ENCODE results near the gene TPRN.

The TPRN gene

DNA sequence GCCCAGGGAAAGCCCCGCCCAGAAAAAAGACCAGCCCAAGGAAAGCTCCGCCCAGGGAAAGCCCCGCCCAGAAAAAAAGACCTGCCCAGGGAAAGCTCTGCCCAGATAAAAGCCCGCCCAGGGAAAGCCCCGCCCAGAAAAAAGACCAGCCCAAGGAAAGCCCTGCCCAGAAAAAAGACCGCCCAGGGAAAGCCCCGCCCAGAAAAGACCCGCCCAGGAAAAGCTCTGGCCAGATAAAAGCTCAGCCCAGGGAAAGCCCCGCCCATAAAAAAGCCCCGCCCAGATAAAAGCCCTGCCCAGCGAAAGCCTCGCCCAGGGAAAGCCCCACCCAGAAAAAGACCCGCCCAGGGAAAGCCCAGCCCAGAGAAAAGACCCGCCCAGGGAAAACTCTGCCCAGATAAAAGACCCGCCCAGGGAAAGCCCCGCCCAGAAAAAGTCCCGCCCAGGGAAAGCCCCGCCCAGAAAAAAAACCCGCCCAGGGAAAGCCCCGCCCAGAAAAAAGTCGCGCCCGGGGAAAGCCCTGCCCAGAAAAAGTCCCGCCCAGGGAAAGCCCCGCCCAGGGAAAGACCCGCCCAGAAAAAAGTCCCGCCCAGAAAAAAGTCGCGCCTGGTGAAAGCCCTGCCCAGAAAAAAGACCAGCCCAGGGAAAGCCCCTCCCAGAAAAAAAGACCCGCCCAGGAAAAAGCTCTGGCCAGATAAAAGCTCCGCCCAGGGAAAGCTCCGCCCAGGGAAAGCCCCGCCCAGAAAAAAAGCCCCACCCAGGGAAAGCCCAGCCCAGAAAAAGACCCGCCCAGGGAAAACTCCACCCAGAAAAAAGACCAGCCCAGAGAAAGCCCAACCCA lies 49.7 kb downstream of the TPRN start:
- TF ChIP-seq, protein P1, sequence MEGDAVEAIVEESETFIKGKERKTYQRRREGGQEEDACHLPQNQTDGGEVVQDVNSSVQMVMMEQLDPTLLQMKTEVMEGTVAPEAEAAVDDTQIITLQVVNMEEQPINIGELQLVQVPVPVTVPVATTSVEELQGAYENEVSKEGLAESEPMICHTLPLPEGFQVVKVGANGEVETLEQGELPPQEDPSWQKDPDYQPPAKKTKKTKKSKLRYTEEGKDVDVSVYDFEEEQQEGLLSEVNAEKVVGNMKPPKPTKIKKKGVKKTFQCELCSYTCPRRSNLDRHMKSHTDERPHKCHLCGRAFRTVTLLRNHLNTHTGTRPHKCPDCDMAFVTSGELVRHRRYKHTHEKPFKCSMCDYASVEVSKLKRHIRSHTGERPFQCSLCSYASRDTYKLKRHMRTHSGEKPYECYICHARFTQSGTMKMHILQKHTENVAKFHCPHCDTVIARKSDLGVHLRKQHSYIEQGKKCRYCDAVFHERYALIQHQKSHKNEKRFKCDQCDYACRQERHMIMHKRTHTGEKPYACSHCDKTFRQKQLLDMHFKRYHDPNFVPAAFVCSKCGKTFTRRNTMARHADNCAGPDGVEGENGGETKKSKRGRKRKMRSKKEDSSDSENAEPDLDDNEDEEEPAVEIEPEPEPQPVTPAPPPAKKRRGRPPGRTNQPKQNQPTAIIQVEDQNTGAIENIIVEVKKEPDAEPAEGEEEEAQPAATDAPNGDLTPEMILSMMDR (IDR thresholded peaks at IDR 0.05; ENCODE audit: low read depth, low read length): no peak
- H3K4me3 ChIP-seq (ENCODE audit: low read depth, low read length): no peak overlapping the region

DNA sequence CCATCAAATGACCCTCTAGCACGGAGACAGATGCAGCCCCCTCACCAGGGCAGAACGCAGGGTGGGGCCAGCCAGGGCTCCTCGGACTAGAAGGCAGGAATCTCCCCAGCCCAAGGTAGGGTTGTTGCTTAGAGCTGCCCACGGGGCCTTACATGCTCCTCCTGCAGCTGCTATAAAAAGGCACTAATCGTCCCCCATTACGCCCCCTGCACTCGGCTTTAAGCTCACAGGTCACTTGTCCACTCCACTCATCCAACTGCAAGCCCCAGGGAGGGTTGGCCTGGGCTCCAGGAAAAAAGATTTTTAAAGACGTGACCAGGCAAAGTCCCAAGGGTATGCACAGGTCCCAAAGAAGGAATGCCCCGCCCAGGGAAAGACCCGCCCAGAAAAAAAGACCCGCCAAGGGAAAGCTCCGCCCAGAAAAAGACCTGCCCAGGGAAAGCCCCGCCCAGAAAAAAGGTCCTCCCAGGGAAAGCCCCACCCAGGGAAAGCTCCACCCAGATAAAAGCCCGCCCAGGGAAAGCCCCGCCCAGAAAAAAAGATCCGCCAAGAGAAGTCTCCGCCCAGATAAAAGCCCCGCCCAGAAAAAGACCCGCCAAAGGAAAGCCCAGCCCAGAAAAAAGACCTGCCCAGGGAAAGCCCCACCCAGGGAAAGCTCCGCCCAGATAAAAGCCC lies 50.5 kb downstream of the TPRN start:
- TF ChIP-seq, protein P1 (IDR thresholded peaks at IDR 0.05; ENCODE audit: low read depth, low read length): no peak
- H3K4me3 ChIP-seq (ENCODE audit: low read depth, low read length): no peak overlapping the region

DNA sequence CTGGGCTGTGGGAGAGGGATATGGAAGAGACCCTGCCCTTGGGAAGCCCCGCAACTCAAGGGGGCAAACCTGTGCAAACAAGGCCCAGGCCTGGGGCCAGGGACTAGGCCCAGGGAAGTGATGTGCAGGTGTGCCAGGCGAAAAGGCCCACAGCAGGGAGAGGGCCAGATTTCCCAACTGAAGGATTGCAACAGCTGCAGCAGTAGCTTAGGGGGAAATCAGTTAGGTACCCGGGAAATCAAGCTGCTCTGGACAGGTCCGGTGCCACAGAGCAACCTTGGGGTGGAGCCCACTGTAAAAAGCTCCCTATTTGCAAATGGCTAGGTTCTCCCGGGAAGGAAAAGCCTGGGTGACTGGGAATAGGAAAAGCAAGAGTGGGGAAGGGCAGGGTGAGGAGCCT lies 51.2 kb downstream of the TPRN start:
- TF ChIP-seq, protein P1 (IDR thresholded peaks at IDR 0.05; ENCODE audit: low read depth, low read length): no peak
- H3K4me3 ChIP-seq (ENCODE audit: low read depth, low read length): no peak overlapping the region

DNA sequence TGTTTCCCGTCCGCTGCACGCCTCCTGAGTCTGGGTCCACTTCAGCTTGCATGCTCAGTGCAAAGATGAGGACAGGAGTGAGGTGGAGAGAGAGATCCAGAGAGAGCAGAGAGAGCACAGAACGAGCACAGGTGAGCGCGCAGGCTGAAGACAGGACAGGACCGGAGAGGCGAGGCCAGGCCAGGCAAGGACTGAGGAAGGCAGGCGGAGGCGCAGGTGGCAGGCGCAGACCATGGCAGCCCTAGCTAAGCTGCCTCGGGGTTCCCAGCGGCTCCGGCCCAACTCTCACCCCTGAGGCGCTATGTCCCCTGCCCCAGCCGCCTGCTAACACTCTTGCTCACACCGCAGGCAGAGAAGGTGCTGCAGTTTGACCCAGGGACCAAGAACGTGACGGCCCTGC lies 51.9 kb downstream of the TPRN start:
- TF ChIP-seq, protein P1 (IDR thresholded peaks at IDR 0.05; ENCODE audit: low read depth, low read length): no peak
- no peak overlapping the region for H3K4me3 ChIP-seq (ENCODE audit: low read depth, low read length)

DNA sequence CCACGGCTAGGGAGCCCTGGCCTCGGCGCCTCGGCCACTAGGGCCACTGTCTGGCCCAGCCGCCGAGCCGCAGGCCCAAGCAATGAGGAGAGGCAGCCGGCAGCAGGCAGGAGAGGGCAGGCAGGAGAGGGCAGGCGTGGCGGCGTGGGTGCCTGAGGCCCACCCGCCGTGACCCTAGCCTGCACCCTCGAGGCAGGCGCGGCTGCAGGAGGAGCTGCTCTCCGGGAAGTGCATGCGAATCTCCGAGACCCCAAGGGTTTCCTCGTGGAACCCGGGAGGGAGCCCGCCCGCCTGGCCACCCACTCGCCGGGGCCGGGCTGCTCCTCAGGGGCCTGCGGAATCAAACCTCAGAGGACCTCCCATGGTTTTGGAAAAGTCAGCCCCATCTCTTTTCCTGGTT lies 52.3 kb downstream of the TPRN start:
- no peak overlapping the region for H3K4me3 ChIP-seq (ENCODE audit: low read depth, low read length)
- TF ChIP-seq, protein P1 (IDR thresholded peaks at IDR 0.05; ENCODE audit: low read depth, low read length): no peak

DNA sequence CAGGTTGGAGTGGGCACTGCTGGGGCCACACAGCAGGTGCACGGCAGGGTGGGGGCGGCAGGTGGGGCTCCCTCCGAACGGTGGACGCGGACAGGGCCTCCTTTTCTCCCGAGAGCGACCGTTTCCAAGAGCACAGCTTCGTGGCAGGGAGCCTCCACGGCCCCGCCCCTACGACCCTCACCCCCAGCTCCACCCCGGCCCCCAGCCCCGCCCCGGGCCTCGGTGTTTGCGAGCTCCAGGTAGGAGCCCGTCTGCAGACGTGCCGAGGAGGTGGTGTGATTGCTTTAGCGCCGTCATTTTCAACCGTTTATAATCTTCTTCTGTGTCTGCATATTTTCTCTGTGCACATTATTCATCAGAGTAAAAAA lies 52.8 kb downstream of the TPRN start:
- no peak overlapping the region for H3K4me3 ChIP-seq (ENCODE audit: low read depth, low read length)
- TF ChIP-seq, protein P1 (IDR thresholded peaks at IDR 0.05; ENCODE audit: low read depth, low read length): no peak

All from WI38 (cell line).